Measurements from ENCODE around the gene PAPPA2. TPM values are rescaled to one million over a fixed set of nuclear protein-coding genes. Genes with fewer than 3 reads are reported as not detected.

PAPPA2 gene
- total and polyA plus RNA-seq, 2 of the 4 experiments (the other 2 are of a cell fraction): 0.10 to 0.18 TPM

GRCh38 chr1:176778056-176778455 lies 315.1 kb downstream of the PAPPA2 start:
- H2AK5ac ChIP-seq (ENCODE audit: low read depth, low read length): no peak overlapping the region
- H4K20me1 ChIP-seq (ENCODE audit: insufficient read depth, low read length): no peaks in the 10 kb centered on the region
- WGBS, 2 experiments (ENCODE audit: extremely low coverage in 2 of 2, insufficient read length in 1 of 2): no CpG with 5 or more reads among the region's 1 CpG
- H3K4ac ChIP-seq (ENCODE audit: low read depth, low read length): no peak overlapping the region
- H3K79me1 ChIP-seq (ENCODE audit: low read depth in 1 of 2, low read length in 2 of 2): no peaks in the 10 kb centered on the region
- H3K27ac ChIP-seq (ENCODE audit: insufficient read depth, low read length): no peak overlapping the region
- no peaks in the 10 kb centered on the region for H3K9me1 ChIP-seq (ENCODE audit: insufficient read depth, low read length)
- no peak overlapping the region for H3K9ac ChIP-seq (ENCODE audit: low read depth, low read length)
- in situ Hi-C loops (cut with MboI; ENCODE audit: low sequenced_read_pairs) (no loop called here), intact Hi-C loops (cut with micrococcal nuclease) (no loop called here), dilution Hi-C loops (cut with HindIII; ENCODE audit: low sequenced_read_pairs, unreplicated experiment) (no loop called here)
- H3K36me3 ChIP-seq (ENCODE audit: control insufficient read depth, insufficient read depth, low read length): no peaks in the 10 kb centered on the region
- no peak overlapping the region for H3K14ac ChIP-seq (replicated peaks; ENCODE audit: low read depth, low read length)
- H2BK5ac ChIP-seq (ENCODE audit: low read depth, low read length, poor library complexity, severe bottlenecking): no peak overlapping the region
- H2BK20ac ChIP-seq (ENCODE audit: low read depth, low read length): no peak overlapping the region
- H2AK9ac ChIP-seq (replicated peaks; ENCODE audit: low read depth, low read length, poor library complexity): no peak overlapping the region
- H4K91ac ChIP-seq (ENCODE audit: insufficient read depth, low read depth, low read length): no peak overlapping the region
- H2BK120ac ChIP-seq (ENCODE audit: low read depth, low read length): no peak overlapping the region
- DNase-seq (no peak), ATAC-seq (ENCODE audit: low read depth) (no peak)
- no peak overlapping the region for H3K18ac ChIP-seq (ENCODE audit: low read depth, low read length)
- H2BK15ac ChIP-seq (ENCODE audit: low read depth, low read length): no peak overlapping the region
- H3K4me1 ChIP-seq (ENCODE audit: control insufficient read depth, insufficient read depth, low read length): no peaks in the 10 kb centered on the region
- no peak overlapping the region for H4K5ac ChIP-seq (ENCODE audit: low read depth, low read length)
- TF ChIP-seq USF2 (IDR thresholded peaks at IDR 0.05; ENCODE audit: low read depth, low read length): no peak
- TF ChIP-seq MAZ (IDR thresholded peaks at IDR 0.05; ENCODE audit: borderline replicate concordance, low read depth, low read length): no peak
- no peak for TF ChIP-seq POLR2A (IDR thresholded peaks at IDR 0.05; ENCODE audit: low read depth, low read length)
- TF ChIP-seq ELK1 (IDR thresholded peaks at IDR 0.05; ENCODE audit: borderline replicate concordance, low read depth, low read length): no peak
- TF ChIP-seq RFX5 (IDR thresholded peaks at IDR 0.05; ENCODE audit: low read depth, low read length): no peak
- TF ChIP-seq BHLHE40 (IDR thresholded peaks at IDR 0.05; ENCODE audit: low read depth, low read length): no peak
- no peak for TF ChIP-seq SMC3 (IDR thresholded peaks at IDR 0.05; ENCODE audit: low read depth, low read length)
- no peak for TF ChIP-seq CTCF (conservative IDR thresholded peaks at IDR 0.05; ENCODE audit: low read depth, low read length)
- TF ChIP-seq MAFK (IDR thresholded peaks at IDR 0.05; ENCODE audit: low read depth, low read length): no peak
- no peak for TF ChIP-seq NFE2L2 (IDR thresholded peaks at IDR 0.05; ENCODE audit: low read depth, low read length)
- TF ChIP-seq MXI1 (IDR thresholded peaks at IDR 0.05; ENCODE audit: borderline replicate concordance, low read depth, low read length): no peak
- TF ChIP-seq CHD1 (IDR thresholded peaks at IDR 0.05; ENCODE audit: low read depth, low read length): no peak
- TF ChIP-seq FOS (IDR thresholded peaks at IDR 0.05; ENCODE audit: low read depth, low read length): no peak
- no peak for TF ChIP-seq CEBPB (IDR thresholded peaks at IDR 0.05; ENCODE audit: low read depth, low read length)
- no peak for TF ChIP-seq RCOR1 (IDR thresholded peaks at IDR 0.05; ENCODE audit: insufficient replicate concordance, low read length)
- no peak overlapping the region for H3K4me2 ChIP-seq (ENCODE audit: low read depth, low read length)
- H3K56ac ChIP-seq (ENCODE audit: extremely low read depth, insufficient read depth, low read length): no peak overlapping the region
- no peak overlapping the region for H3K4me3 ChIP-seq (ENCODE audit: insufficient read depth, low read depth, low read length)
- H4K8ac ChIP-seq (ENCODE audit: low read depth in 2 of 2, low read length in 2 of 2): no peak overlapping the region
- H3K9me3 ChIP-seq (ENCODE audit: control insufficient read depth, insufficient read depth, low read length): no peaks in the 10 kb centered on the region
- BruUV-seq (replicated peaks): no TSS peak
- no peak overlapping the region for H2AFZ ChIP-seq (replicated peaks; ENCODE audit: low read length, poor library complexity)
- POLR2A ChIA-PET (ENCODE audit: unreplicated experiment): no interaction called here
- no peak overlapping the region for H3K23ac ChIP-seq (ENCODE audit: low read depth, low read length)
- CTCF ChIA-PET: no interaction called here
- no peaks in the 10 kb centered on the region for H3K27me3 ChIP-seq (ENCODE audit: control insufficient read depth, insufficient read depth, low read length)
